ENCODE results near the gene TNFRSF13B.
"Not testable (repeated sequence)": the region's sequence is repeated elsewhere in the genome, so short reads cannot be mapped to it uniquely, and the experiment has no call there.

Gene TNFRSF13B

GRCh38 chr17:17004997-17005614 is 33.2 kb upstream of the TNFRSF13B start:
- DNase-seq, result not testable (repeated sequence)

DNA sequence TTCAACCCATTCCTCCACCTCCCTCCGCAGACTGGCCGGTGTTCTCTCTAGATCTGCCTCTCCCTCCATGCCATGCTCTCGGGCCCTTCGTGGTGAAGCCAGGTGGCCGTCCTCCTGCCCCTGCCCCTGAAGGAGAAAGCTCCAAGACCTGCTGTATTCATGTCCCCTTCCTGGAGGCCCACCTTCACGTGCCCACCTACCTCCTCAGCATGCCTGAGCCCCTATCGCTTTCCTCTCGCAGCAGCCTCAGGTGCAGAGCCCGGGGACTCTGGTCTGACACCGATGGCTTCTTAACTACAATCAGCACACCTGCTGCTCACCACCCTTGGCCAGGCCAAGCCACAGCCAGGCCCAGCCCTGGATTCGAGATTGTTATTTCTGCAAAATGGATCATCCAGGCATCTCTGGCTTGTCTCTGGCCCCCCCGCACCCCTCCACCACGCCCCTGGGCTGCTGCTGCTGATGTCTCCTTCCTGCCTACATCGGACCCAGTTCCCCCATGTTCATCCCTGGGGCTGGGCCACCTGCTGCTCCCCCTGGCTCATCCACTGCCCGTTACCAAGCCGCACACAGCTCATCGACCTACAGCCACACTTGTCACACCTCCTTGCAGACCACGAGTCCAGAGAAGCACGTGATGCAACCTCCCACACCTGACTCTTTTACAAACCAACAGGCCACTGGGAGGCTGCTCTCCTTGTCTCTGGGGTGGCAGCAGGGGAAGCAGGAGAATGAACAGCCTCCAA is 32.5 kb upstream of the TNFRSF13B start:
- no peak for DNase-seq

GRCh38 chr17:17002731-17003715 is 31.1 kb upstream of the TNFRSF13B start:
- DNase-seq, result not testable (repeated sequence)

DNA sequence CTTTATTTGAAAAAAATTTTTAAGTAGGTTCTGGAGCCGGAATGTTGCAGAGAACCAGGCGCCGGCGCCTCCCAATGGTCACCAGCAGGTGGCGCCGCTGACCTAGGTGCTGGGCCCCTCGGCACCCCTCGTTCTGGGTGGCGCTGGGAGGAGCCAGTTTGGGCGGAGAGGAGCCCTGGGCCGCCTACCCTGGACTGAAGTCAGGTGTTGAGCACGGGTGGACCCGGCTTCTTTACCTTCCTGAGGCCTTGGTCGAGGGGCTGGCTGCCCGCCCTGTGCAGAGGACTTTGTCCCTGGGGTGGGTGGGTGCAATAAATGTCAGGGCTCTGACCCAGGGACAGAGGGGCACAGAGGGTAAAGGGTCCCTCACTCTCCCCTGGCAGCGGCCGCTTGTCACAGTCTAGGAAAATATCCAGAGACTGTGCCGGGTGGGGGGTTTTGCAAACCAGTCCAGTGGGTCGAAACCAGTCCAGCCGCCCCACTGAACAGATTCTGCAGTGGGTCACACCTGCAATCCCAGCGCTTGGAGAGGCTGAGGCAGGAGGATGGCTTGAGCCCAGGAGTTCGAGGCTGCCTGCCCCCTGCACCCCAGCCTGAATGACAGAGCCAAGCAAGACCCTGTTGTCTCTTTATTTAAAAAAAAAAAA is 30.1 kb upstream of the TNFRSF13B start:
- peak; percentile 77 for DNase-seq

GRCh38 chr17:17001076-17001777 is 29.3 kb upstream of the TNFRSF13B start:
- no peak for DNase-seq

- no peak for DNase-seq
Observed at GRCh38 chr17:16999931-17000625, 28.2 kb upstream of the TNFRSF13B start.

DNA sequence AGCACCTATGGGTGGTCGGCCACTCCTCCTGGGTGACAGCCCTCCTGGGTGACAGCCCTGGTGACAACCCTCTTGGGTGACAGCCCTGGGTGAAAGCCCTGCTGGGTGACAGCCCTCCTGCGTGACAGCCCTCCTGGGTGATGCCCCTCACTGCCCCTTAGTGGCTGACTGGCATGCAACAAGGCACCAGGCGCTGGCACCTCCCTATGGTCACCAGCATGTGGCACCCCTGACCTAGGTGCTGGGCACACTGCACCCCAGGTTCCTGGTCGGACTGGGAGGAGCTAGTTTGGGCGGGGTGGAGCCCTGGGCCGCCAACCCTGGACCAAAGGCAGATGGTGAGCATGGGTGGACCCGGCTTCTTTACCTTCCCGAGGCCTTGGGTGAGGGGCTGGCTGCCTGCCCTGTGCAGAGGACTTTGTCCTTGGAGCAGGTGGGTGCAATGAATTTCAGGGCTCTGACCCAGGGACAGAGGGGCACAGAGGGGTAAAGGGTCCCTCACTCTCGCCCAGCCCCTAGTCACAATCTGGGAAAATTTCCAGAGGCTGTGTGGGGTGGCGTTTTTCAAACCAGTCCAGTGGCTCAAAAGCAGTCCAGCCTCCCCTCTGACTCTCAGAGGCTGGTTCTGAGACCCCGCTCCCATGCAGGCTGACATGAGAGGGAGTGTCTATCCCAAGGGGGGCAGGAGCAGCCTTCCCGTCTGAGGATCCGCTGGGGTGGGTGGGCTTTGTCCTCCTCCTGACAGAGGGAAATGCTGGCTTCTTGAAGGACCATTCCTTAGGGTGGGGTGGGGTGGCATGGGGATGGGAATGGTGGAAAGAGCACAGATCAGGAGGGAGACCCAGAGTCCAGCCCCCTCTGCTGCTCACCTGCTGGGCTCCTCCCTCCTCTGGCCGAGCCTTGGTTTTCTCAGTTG is 25.9 kb upstream of the TNFRSF13B start:
- DNase-seq, result peak; percentile 85

GRCh38 chr17:16996726-16997125 is 24.8 kb upstream of the TNFRSF13B start:
- not testable (repeated sequence) for DNase-seq

DNA sequence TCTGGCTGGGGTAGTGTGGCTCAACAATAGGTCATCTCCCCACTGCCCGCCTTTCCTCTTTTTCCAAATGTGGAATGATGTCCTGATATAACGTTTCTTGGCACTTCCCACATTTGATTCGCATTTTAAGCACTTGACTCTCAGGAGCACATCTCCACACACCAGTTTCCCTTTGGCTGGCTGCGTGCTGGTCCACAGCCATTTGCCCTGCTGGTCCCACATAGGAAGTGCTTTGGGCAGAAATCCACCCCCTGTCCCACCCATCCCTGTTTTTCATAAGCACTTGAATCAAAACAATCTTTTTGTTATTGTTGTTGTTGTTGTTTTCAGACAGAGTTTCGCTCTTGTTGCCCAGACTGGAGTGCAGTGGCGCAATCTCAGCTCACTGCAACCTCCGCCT is 24.0 kb upstream of the TNFRSF13B start:
- DNase-seq, result no peak

GRCh38 chr17:16994631-16995030 is 22.7 kb upstream of the TNFRSF13B start:
- DNase-seq, result no peak

DNA sequence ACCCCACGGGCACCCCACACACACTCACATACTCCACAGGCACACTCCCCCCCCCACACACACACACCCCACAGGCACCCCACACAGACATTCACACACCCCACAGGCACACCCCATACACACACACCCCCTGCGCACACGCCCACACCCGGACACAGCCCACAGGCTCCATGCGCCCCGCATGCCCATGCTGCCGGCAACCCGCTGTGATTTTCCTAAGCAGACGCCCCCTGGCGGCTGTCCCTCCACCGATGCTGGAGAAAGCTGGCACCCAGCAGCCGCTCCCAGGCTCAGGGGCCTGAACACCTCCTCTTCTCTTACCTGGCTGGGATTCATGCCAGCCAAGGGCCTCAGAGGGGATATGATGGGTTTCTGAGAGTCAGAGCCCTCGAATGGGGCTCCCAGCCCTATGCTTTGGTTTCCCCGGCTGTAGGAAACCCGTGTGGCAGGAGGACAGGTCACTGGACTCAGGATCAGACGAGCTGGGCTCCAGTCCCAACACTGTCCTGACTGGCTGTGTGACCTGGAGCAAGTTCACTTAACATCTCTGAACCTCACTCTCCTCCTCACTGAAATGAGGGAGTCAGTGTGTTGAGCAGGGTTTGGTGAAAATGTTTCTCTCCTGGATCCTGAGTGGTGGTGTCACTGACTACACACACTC is 19.6 kb upstream of the TNFRSF13B start:
- peak; percentile 79 for DNase-seq

GRCh38 chr17:16989953-16990860 is 18.3 kb upstream of the TNFRSF13B start:
- no peak for DNase-seq

- peak; percentile 34 for DNase-seq
Observed at GRCh38 chr17:16989230-16989952, 17.5 kb upstream of the TNFRSF13B start.

GRCh38 chr17:16988749-16989229 is 16.9 kb upstream of the TNFRSF13B start:
- peak; percentile 16 for DNase-seq

DNA sequence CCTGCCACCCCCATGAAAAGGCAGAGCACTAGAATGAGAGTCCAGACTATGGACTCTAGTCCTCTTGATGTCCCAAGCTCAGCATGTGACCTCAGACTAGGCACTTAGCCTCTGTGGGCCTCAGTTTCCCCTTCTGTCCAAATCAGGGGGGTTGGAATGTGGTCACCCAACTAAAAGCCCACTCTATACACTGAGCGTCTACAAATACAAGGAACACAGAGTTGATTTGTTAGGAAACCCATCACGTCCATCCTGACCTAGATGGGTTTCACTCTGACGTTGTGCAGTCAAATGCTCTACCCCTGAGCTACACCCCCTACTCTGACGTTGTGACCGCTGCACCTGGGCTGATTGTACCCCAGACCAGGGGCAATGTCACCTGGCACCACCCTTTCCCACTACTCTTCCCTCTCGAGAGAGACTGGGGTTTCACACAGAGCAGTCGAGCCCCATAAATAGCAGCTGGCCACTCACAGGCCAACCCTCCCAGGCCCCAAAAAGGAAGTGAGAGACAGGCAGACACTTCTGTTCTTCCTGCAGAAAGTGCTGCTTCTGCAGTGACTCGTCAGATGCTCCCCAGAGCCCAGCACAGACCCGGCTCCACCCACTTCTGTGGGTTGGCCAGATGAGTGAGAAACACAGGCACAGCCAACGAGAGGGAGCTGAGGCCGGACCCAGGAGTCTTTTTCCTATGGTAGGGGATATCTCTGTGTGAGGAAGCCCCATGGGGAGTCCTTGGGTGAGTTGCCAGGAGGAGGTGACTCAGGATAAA is 16.1 kb upstream of the TNFRSF13B start:
- peak; percentile 64 for DNase-seq

GRCh38 chr17:16987066-16987829 is 15.3 kb upstream of the TNFRSF13B start:
- DNase-seq, result no peak

Measured in CD4-positive, alpha-beta T cell treated with Interleukin-21 for 1 hour (primary cell).